K562 (cell line): ENCODE measurements around the gene KIAA0513.

Source experiments
- ATF6 ChIP-seq: sonication (generic); formaldehyde crosslinking; IDR thresholded peaks from 2 replicates; pipeline ENCODE4 v1.4.0; 2020; ENCODE audit warnings: mild to moderate bottlenecking, missing genetic modification reagents
- CTCF ChIP-seq, 3 experiments: IDR thresholded peaks in 2 of 3; conservative IDR thresholded peaks in 1 of 3; 2 replicates each; pipeline ENCODE4 v1.5.1; 2011 to 2012; ENCODE audit warnings: low read length in 3 of 3, mild to moderate bottlenecking in 3 of 3, control low read depth in 2 of 3, improper control_type of control experiment in 1 of 3, inconsistent platforms in 1 of 3, low read depth in 1 of 3, mixed read lengths in 1 of 3, moderate library complexity in 1 of 3; ENCODE audit not compliant: insufficient read depth in 2 of 3
- ELK1 ChIP-seq: sonication (generic); formaldehyde crosslinking; IDR thresholded peaks from 2 replicates; pipeline ENCODE4 v1.8.1; 2022; ENCODE audit warnings: missing genetic modification reagents
- HBP1 ChIP-seq: fragments of 450-650 bp; formaldehyde crosslinking; IDR thresholded peaks from 2 replicates; pipeline ENCODE4 v1.4.0; 2022; ENCODE audit warnings: missing genetic modification characterization
- MAFK ChIP-seq: IDR thresholded peaks from 2 replicates; pipeline ENCODE4 v1.6.1; 2011; ENCODE audit warnings: low read length, improper control_type of control experiment
- MCM2 ChIP-seq: fragments of 450-650 bp; IDR thresholded peaks from 2 replicates; pipeline ENCODE4 v1.6.1; 2017; ENCODE audit warnings: low read depth, mild to moderate bottlenecking
- MNT ChIP-seq, 2 experiments: fragments of 450-650 bp; conservative IDR thresholded peaks; 2 replicates each; pipeline ENCODE4 v1.6.1; 2017; ENCODE audit warnings: mild to moderate bottlenecking in 2 of 2, moderate library complexity in 2 of 2
- PKNOX1 ChIP-seq: fragments of 450-650 bp; IDR thresholded peaks from 2 replicates; pipeline ENCODE4 v1.6.1; 2016
- POLR2A ChIP-seq: fragments of 450-650 bp; conservative IDR thresholded peaks from 2 replicates; pipeline ENCODE4 v1.6.1; 2016
- SIN3A ChIP-seq, 2 experiments: fragments of 150-350 bp in 1 of 2; IDR thresholded peaks; 2 replicates each; pipeline ENCODE4 v1.6.1; 2011 to 2016; ENCODE audit warnings: borderline replicate concordance in 2 of 2, low read depth in 2 of 2, low read length in 2 of 2, mild to moderate bottlenecking in 2 of 2, moderate library complexity in 2 of 2; ENCODE audit not compliant: control insufficient read depth in 1 of 2
- SP2 ChIP-seq: IDR thresholded peaks from 2 replicates; pipeline ENCODE4 v1.6.1; 2011; ENCODE audit warnings: mild to moderate bottlenecking, low read depth, low read length, moderate library complexity; ENCODE audit not compliant: poor library complexity, severe bottlenecking; ENCODE audit errors: extremely low read depth
- ZNF12 ChIP-seq: sonication (generic); formaldehyde crosslinking; IDR thresholded peaks from 2 replicates; pipeline ENCODE4 v1.4.0; 2020; ENCODE audit warnings: mild to moderate bottlenecking, missing genetic modification reagents
- ZNF133 ChIP-seq: fragments of 250-450 bp; sonication (Bioruptor Pico); IDR thresholded peaks from 2 replicates; pipeline ENCODE4 v1.4.0; 2020; ENCODE audit warnings: mild to moderate bottlenecking

GRCh38 chr16:85081038-85081437 lies 53.4 kb downstream of the KIAA0513 start:
- TF ChIP-seq SP2 (no peak), CTCF (IDR thresholded peaks at IDR 0.05 in 2 of 3, conservative IDR thresholded peaks at IDR 0.05 in 1 of 3; ENCODE audit: insufficient read depth in 2 of 3, low read depth in 1 of 3, low read length in 3 of 3) (no peak), ZNF133 (CRISPR knock-in tag) (no peak), POLR2A (no peak), SIN3A (IDR thresholded peaks at IDR 0.05; ENCODE audit: borderline replicate concordance in 2 of 2, control insufficient read depth in 1 of 2, low read depth in 2 of 2, low read length in 2 of 2) (no peak), MCM2 (no peak), ATF6 (CRISPR knock-in tag) (no peak), ELK1 (no peak), ZNF12 (CRISPR knock-in tag) (no peak), HBP1 (CRISPR knock-in tag) (no peak), PKNOX1 (no peak), MNT (conservative IDR thresholded peaks at IDR 0.05) (no peak), MAFK (no peak)
